HG02840 (cell line): Measurements from ENCODE around the gene GFRAL.
"Not testable (repeated sequence)": the region's sequence is repeated elsewhere in the genome, so short reads cannot be mapped to it uniquely, and the experiment has no call there.

ENCODE experiments used
- ATAC-seq: cut with Tn5 transposase; IDR thresholded peaks from one replicate; pipeline ENCODE4 v1.9.1; 2021; ENCODE audit warnings: mild to moderate bottlenecking, moderate library complexity, moderate number of reproducible peaks; ENCODE audit not compliant: unreplicated experiment, low FRiP score

GFRAL gene, protein sequence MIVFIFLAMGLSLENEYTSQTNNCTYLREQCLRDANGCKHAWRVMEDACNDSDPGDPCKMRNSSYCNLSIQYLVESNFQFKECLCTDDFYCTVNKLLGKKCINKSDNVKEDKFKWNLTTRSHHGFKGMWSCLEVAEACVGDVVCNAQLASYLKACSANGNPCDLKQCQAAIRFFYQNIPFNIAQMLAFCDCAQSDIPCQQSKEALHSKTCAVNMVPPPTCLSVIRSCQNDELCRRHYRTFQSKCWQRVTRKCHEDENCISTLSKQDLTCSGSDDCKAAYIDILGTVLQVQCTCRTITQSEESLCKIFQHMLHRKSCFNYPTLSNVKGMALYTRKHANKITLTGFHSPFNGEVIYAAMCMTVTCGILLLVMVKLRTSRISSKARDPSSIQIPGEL

DNA sequence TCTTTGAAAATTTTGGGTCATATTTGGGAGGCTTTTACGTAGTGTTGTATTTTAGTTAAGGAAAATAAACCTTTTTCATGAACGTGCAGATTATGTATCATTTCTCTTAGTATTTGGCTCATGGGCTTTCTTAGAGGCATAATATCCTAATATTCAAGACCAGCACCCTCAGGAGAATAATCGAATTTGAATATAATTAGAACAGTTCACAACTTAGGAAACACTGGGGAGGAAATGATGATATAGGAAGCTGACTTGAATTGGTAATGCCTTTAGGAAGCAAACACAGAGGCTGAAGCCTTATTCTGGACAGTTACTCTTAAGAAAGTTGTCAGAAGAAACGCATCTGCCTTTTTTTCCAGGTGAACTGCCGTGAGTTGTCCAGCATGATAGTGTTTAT, at the start of gene GFRAL:
Gene GFRAL, plus strand, starts transcription at position 301 of the 400 bp plus-strand sequence. Its CDS starts 86 bp downstream, at position 387.
- ATAC-seq: no peak

DNA sequence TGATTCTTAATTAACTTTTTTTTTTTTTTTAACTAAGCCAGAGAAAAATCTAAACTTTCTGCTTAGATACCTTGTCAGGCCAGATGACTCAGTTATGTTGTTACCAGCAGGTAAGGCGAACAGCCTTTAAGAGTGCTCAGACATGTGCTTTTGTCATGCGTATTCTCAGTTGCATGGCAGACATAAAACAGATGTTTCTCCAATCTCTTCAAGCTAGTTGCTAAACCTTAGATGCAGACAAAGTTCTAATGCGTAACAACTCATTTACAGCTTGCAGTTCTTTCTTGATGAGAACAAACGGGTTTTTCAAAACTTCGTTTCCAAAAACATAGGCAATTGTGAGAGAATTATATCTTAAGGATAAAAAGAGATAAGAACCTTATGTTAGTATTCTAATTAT, 49.6 kb upstream of the GFRAL start:
- ATAC-seq: no peak

GRCh38 chr6:55281215-55281614, 46.1 kb upstream of the GFRAL start:
- no peak for ATAC-seq

- ATAC-seq: no peak
Measured at GRCh38 chr6:55282115-55282514, 45.2 kb upstream of the GFRAL start.

- ATAC-seq: no peak
Measured at GRCh38 chr6:55286824-55287223, 40.4 kb upstream of the GFRAL start.

DNA sequence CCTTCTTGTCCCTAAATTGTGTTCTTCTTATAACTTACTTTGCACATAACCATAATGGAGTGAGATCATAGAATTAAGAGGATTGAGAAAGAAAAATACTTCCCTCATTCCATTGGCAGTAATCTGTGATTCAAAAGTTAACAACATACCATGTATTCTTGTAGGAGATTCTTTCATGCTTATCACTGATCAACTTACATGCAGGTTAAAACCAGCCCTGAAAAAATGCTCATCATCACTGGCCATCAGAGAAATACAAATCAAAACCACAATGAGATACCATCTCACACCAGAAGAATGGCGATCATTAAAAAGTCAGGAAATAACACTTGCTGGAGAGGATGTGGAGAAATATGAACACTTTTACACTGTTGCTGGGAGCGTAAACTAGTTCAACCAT, 36.5 kb upstream of the GFRAL start:
- ATAC-seq: no peak

DNA sequence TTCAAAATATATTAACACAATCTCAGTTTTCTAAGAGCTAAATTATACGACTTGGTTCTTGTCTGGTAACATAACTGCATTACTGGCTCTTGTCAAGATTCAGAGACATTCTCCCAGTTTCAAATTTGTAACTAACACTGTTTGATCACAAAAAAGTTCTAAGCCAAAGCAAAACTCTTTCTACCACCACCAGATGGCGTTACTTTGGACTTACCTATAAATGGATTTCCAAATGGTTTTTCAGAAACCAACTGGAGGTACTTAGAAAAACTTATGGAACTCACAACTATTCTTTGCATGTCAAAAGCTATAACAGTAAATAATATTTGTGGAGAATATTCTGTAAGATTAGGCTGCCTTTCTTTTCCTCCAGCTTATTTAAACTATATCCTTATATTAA, 34.2 kb upstream of the GFRAL start:
- ATAC-seq: no peak

- ATAC-seq: not testable (repeated sequence)
Measured at GRCh38 chr6:55297214-55297613, 30.1 kb upstream of the GFRAL start.

DNA sequence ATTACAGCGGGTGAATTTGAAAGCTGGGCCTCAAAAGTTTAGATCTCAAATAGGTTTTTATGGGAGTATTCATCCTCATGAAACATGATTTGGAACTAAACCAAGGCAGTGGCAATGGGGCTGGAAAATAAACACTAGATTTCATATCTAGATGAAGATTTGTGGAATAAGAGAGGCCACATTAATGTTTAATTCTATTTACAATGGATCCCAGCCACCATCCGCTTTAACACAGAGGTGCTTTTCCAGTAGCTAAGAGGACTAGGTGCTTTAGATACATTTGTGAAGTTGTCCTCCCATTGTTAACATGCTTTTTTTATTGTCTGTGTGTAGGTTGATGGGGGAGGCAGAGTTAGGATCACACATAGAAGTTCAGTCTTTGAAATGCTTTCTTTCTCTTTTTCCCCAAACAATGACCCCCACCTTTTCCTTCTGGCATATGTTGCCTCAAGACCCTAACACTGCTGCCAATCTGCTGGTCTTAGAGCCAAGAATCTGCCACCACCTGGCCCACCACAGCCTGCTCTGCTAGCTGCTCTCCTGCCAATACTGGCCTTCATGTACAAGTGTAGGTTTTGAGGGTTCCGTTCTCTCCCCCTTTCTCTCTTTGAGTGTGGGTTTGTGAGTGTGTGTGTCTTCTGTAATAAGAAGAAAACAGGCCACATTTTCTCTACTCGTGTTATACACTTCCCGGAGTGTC, 27.8 kb upstream of the GFRAL start:
- no peak for ATAC-seq

- ATAC-seq: no peak
Measured at GRCh38 chr6:55304747-55305146, 22.5 kb upstream of the GFRAL start.

GRCh38 chr6:55319961-55320695, 7.1 kb upstream of the GFRAL start:
- ATAC-seq: no peak

- no peak for ATAC-seq
Measured at GRCh38 chr6:55320696-55321086, 6.6 kb upstream of the GFRAL start.

GRCh38 chr6:55377150-55377549, 49.9 kb downstream of the GFRAL start:
- no peak for ATAC-seq

GRCh38 chr6:55379471-55379870, 52.2 kb downstream of the GFRAL start:
- ATAC-seq: no peak

- ATAC-seq: no peak
Measured at GRCh38 chr6:55379895-55380294, 52.6 kb downstream of the GFRAL start.

DNA sequence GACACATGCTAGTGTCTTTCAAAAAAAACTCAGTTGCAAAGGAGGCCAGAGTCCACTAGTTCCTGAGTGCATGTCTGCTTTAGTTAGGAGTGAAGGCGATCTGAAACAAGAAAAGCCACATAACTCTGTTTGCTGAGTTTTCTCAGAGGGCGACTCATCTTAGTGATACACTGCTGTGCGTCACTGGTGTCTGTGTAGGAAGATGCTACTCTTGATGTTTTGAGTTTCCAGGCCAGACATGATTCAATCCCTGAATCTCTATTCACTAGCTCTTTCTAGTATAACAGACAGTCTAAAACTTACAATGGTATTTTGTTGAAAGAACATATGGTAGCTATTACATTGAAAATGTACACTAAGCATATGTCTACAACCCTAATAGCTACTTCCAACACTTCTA, 60.9 kb downstream of the GFRAL start:
- no peak for ATAC-seq

- no peak for ATAC-seq
Measured at GRCh38 chr6:55395871-55396270, 68.6 kb downstream of the GFRAL start.

GRCh38 chr6:55397986-55398385, 70.7 kb downstream of the GFRAL start:
- no peak for ATAC-seq

GRCh38 chr6:55399351-55399750, 72.1 kb downstream of the GFRAL start:
- ATAC-seq: no peak

DNA sequence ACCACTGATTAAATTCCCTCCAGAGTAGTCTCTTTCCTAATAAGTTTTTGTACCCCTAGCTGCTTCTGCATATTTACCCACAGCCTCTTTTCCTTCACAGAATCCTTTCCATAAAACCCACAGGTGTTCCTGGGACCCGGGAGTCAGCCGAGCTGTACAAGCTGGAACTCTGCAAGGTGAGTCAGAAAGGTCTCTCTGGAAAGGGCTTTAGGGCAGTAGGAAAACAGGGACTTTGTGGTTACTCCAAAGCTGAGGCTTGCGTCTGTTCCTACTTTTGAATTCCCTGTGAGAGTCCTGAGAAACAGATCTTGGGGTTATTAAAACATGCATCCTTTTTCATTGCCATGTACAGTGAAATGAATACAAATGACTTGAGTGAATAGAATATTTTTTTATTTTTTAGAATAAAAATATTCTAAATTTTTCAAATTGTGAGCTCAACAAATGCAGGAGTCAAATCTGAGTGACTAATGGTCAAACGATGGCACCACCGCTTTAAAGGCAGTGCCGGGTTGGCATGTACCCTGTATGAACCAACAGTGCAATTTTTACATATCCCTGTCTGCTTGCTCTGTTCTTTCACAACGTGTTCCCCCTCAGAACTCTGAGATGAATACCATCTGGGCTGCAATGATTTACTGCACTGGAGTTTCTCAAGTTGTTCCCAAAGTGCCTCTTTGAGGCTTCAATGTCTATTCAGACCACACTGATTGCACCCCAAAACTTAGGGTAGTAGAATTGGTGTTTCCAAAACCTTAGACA, 78.4 kb downstream of the GFRAL start:
- no peak for ATAC-seq

DNA sequence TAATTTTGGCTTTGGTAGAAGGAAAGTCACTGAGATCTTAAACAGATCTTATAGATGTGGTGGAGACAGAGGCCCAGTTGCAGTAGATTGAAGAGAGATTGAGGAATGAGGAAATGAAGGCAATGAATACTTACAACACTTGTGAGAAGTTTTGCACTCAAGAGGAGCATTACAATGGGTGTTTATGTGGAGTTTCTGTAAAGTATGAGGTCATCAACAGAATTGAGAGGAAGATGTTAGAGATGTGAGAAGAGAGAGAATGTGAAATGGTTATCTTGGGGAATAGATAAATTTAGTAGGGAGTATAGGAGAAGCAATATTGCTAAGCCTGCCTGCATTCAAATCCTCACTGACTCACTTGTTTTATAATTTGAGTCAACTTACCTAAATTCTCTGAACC, 83.4 kb downstream of the GFRAL start:
- no peak for ATAC-seq
